WTC11 (cell line): ENCODE results near the gene NAA11.

Source experiments
- CTCF ChIP-seq: fragments of 200-600 bp; IDR thresholded peaks from 2 replicates; pipeline ENCODE4 v1.8.0; 2022; ENCODE audit warnings: antibody characterized with exemption
- NR3C1 ChIP-seq: sonication (generic); formaldehyde crosslinking; conservative IDR thresholded peaks from 2 replicates; pipeline ENCODE4 v1.8.1; 2023; ENCODE audit warnings: low read depth, mild to moderate bottlenecking, missing genetic modification reagents
- USF2 ChIP-seq: sonication (generic); formaldehyde crosslinking; IDR thresholded peaks from 2 replicates; pipeline ENCODE4 v1.8.1; 2023; ENCODE audit warnings: mild to moderate bottlenecking, missing genetic modification reagents, moderate library complexity
- TF ChIP-seq, protein P1 (sequence below): sonication (generic); formaldehyde crosslinking; IDR thresholded peaks from 2 replicates; pipeline ENCODE4 v1.8.0; 2022; ENCODE audit warnings: mild to moderate bottlenecking, missing genetic modification reagents

- no peak for TF ChIP-seq CTCF
- no peak for TF ChIP-seq NR3C1 (CRISPR knock-in tag)
- TF ChIP-seq, protein P1, sequence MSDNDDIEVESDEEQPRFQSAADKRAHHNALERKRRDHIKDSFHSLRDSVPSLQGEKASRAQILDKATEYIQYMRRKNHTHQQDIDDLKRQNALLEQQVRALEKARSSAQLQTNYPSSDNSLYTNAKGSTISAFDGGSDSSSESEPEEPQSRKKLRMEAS (CRISPR knock-in tag) = no peak
- no peak for TF ChIP-seq USF2
These were observed 10.0 kb downstream of the NAA11 start for GRCh38 chr4:79315891-79316290.
